ENCODE data around the gene ADD1.
"Not testable (repeated sequence)": the region's sequence is repeated elsewhere in the genome, so short reads cannot be mapped to it uniquely, and the experiment has no call there.

The ADD1 gene

GRCh38 chr4:2934077-2934812 lies 90.6 kb downstream of the ADD1 start:
- DNase-seq (ENCODE audit: low spot score), result peak; percentile 87

- DNase-seq (ENCODE audit: low spot score), result peak; percentile 96
Measured at GRCh38 chr4:2934813-2935761, 91.4 kb downstream of the ADD1 start.

- DNase-seq (ENCODE audit: low spot score), result no peak
Measured at GRCh38 chr4:2935762-2936743, 92.4 kb downstream of the ADD1 start.

GRCh38 chr4:2936773-2937145 lies 93.1 kb downstream of the ADD1 start:
- peak; percentile 51 for DNase-seq (ENCODE audit: low spot score)

- DNase-seq (ENCODE audit: low spot score), result no peak
Measured at GRCh38 chr4:2937146-2937857, 93.7 kb downstream of the ADD1 start.

GRCh38 chr4:2937986-2938385 lies 94.3 kb downstream of the ADD1 start:
- no peak for DNase-seq (ENCODE audit: low spot score)

- not testable (repeated sequence) for DNase-seq (ENCODE audit: low spot score)
Measured at GRCh38 chr4:2938411-2938810, 94.8 kb downstream of the ADD1 start.

- no peak for DNase-seq (ENCODE audit: low spot score)
Measured at GRCh38 chr4:2938906-2939305, 95.3 kb downstream of the ADD1 start.

- DNase-seq (ENCODE audit: low spot score), result no peak
Measured at GRCh38 chr4:2939383-2940243, 96.0 kb downstream of the ADD1 start.

- no peak for DNase-seq (ENCODE audit: low spot score)
Measured at GRCh38 chr4:2940267-2941137, 96.9 kb downstream of the ADD1 start.

- no peak for DNase-seq (ENCODE audit: low spot score)
Measured at GRCh38 chr4:2941138-2942036, 97.7 kb downstream of the ADD1 start.

- DNase-seq (ENCODE audit: low spot score), result no peak
Measured at GRCh38 chr4:2942037-2942531, 98.4 kb downstream of the ADD1 start.

- no peak for DNase-seq (ENCODE audit: low spot score)
Measured at GRCh38 chr4:2942532-2943363, 99.1 kb downstream of the ADD1 start.

GRCh38 chr4:2943364-2944090 lies 99.9 kb downstream of the ADD1 start:
- DNase-seq (ENCODE audit: low spot score), result no peak

GRCh38 chr4:2944091-2944482 lies 100.4 kb downstream of the ADD1 start:
- no peak for DNase-seq (ENCODE audit: low spot score)
